Osteoblast (primary cell): ENCODE data around the gene HDAC5. TPM values are rescaled to one million over a fixed set of nuclear protein-coding genes. Genes with fewer than 3 reads are reported as not detected.
A peak's percentile ranks its signal among the peaks of the same experiment; 100 is the strongest.
"Not testable (repeated sequence)": the region's sequence is repeated elsewhere in the genome, so short reads cannot be mapped to it uniquely, and the experiment has no call there.

ENCODE experiments used
- DNase-seq: peaks from one replicate; pipeline ENCODE4 v3.0.0; 2011; ENCODE audit warnings: low spot score, mixed read lengths; ENCODE audit not compliant: insufficient read length; ENCODE audit errors: missing footprints
- H2AFZ ChIP-seq: 2 replicates; pipeline ENCODE4 v1.6.0; 2011; ENCODE audit warnings: mild to moderate bottlenecking, low read length
- H3K27ac ChIP-seq: 2 replicates; pipeline ENCODE4 v1.5.1; 2011; ENCODE audit warnings: mild to moderate bottlenecking, low read depth, low read length, moderate library complexity
- H3K27me3 ChIP-seq: 2 replicates; pipeline ENCODE4 v1.6.0; 2012; ENCODE audit warnings: mild to moderate bottlenecking, control low read depth, inconsistent platforms, low read length, moderate library complexity; ENCODE audit not compliant: insufficient read depth
- H3K36me3 ChIP-seq: 2 replicates; pipeline ENCODE4 v1.5.1; 2011; ENCODE audit warnings: mild to moderate bottlenecking, low read length, control low read depth, moderate library complexity; ENCODE audit not compliant: insufficient read depth
- H3K4me1 ChIP-seq: 2 replicates; pipeline ENCODE4 v1.5.1; 2011; ENCODE audit warnings: mild to moderate bottlenecking, low read length, control low read depth, moderate library complexity; ENCODE audit not compliant: insufficient read depth
- H3K4me2 ChIP-seq: 2 replicates; pipeline ENCODE4 v1.6.0; 2011; ENCODE audit warnings: mild to moderate bottlenecking, low read length; ENCODE audit not compliant: insufficient read depth
- H3K4me3 ChIP-seq: fragments of 200-600 bp; sonication (generic); 3 replicates; pipeline ENCODE4 v1.5.1; 2012; ENCODE audit warnings: mild to moderate bottlenecking, low read length, inconsistent platforms; ENCODE audit not compliant: insufficient read depth
- H3K79me2 ChIP-seq: 2 replicates; pipeline ENCODE4 v1.6.0; 2012; ENCODE audit warnings: mild to moderate bottlenecking, low read length, control low read depth, inconsistent platforms; ENCODE audit not compliant: insufficient read depth
- H3K9me3 ChIP-seq: 2 replicates; pipeline ENCODE4 v1.5.1; 2011; ENCODE audit warnings: low read depth, low read length, control low read depth
- H4K20me1 ChIP-seq: 2 replicates; pipeline ENCODE4 v1.6.0; 2012; ENCODE audit warnings: mild to moderate bottlenecking, low read length, control low read depth; ENCODE audit not compliant: insufficient read depth
- total RNA-seq: library from RNA; depleted of rRNA; stranded (reverse); fragments of >200 nt; gene quantifications from 2 replicates; pipeline ENCODE4 v1.2.3, GENCODE V29; 2012
- TF ChIP-seq, protein P1 (sequence below): IDR thresholded peaks from 2 replicates; pipeline ENCODE4 v1.5.1; 2011; ENCODE audit warnings: mild to moderate bottlenecking, low read depth, low read length, moderate library complexity; ENCODE audit errors: extremely low read depth

HDAC5 gene
- total RNA-seq, 1 donor: 85.4 TPM

DNA sequence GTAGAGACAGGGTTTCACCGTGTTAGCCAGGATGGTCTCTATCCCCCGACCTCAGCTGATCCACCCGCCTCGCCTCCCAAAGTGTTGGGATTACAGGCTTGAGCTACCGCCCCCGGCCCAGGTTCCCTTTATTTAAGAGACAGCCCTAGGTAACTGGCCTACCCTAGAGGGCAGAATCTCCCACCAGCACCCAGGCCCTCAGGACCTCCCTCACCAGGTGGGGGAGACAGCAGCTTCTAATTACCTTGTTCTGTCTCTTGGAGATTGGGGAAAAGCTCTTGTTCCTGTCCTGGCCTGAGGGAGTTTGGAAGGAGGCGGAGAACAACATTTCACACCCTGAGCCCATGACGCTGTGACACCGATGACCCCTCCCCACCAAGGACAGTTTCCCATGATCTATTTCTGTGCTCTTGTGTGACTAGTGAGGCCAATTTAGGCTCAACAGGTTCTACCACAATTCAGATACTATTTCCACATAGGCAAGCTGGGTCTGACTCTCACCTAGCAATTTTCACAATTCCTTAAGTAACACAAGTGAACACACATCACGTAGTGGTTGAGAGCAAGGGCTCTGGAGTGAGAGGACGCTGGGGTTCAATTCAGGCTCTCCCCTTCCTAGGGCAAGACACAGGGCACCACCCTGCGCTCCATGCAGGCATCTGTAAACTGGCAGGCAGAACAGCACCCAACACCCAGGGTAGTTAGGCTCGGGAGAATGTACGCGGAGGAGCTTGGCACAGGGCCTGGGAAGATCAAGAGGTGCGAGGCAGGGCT lies 20.4 kb downstream of the HDAC5 start:
- no peak overlapping the region for H3K27ac ChIP-seq
- no peak for DNase-seq
- peaks cover 16% of the 10 kb centered on the region for H4K20me1 ChIP-seq
- H3K9me3 ChIP-seq: no peaks in the 10 kb centered on the region
- H3K4me2 ChIP-seq: no peak overlapping the region
- no peaks in the 10 kb centered on the region for H3K27me3 ChIP-seq
- peaks cover 63% of the 10 kb centered on the region for H3K79me2 ChIP-seq
- no peak overlapping the region for H2AFZ ChIP-seq
- H3K4me1 ChIP-seq: peaks cover 10% of the 10 kb centered on the region
- H3K36me3 ChIP-seq: no peaks in the 10 kb centered on the region
- no peak overlapping the region for H3K4me3 ChIP-seq
- TF ChIP-seq, protein P1, sequence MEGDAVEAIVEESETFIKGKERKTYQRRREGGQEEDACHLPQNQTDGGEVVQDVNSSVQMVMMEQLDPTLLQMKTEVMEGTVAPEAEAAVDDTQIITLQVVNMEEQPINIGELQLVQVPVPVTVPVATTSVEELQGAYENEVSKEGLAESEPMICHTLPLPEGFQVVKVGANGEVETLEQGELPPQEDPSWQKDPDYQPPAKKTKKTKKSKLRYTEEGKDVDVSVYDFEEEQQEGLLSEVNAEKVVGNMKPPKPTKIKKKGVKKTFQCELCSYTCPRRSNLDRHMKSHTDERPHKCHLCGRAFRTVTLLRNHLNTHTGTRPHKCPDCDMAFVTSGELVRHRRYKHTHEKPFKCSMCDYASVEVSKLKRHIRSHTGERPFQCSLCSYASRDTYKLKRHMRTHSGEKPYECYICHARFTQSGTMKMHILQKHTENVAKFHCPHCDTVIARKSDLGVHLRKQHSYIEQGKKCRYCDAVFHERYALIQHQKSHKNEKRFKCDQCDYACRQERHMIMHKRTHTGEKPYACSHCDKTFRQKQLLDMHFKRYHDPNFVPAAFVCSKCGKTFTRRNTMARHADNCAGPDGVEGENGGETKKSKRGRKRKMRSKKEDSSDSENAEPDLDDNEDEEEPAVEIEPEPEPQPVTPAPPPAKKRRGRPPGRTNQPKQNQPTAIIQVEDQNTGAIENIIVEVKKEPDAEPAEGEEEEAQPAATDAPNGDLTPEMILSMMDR: no peak

DNA sequence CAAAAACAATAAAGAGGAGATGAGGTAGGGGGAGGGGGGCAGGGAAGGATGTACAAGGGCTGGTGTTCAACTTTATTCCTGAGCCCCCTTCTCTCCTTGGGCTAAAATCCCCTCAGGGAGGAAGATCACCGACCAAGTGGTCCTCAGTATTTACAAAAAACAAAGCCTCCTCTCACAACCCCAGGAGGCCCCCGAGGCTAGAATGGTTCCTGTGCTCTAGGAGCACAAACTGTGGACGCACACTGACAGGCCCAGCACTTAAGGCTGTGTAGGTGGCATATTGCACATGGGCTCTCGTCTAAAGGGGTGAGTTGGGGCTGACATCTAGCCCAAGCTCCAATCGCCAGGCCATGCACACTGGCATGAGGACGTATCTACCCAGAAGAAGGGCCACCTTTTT lies 21.6 kb downstream of the HDAC5 start:
- H3K36me3 ChIP-seq, H3K27ac ChIP-seq, H2AFZ ChIP-seq, H3K9me3 ChIP-seq, H3K4me3 ChIP-seq, H3K4me2 ChIP-seq, DNase-seq, H3K27me3 ChIP-seq: not testable (repeated sequence)
- Histone ChIP-seq H3K79me2 (peaks cover 65% of the 10 kb centered on the region), H4K20me1 (peaks cover 12% of the 10 kb centered on the region), H3K4me1 (peaks cover 14% of the 10 kb centered on the region)

DNA sequence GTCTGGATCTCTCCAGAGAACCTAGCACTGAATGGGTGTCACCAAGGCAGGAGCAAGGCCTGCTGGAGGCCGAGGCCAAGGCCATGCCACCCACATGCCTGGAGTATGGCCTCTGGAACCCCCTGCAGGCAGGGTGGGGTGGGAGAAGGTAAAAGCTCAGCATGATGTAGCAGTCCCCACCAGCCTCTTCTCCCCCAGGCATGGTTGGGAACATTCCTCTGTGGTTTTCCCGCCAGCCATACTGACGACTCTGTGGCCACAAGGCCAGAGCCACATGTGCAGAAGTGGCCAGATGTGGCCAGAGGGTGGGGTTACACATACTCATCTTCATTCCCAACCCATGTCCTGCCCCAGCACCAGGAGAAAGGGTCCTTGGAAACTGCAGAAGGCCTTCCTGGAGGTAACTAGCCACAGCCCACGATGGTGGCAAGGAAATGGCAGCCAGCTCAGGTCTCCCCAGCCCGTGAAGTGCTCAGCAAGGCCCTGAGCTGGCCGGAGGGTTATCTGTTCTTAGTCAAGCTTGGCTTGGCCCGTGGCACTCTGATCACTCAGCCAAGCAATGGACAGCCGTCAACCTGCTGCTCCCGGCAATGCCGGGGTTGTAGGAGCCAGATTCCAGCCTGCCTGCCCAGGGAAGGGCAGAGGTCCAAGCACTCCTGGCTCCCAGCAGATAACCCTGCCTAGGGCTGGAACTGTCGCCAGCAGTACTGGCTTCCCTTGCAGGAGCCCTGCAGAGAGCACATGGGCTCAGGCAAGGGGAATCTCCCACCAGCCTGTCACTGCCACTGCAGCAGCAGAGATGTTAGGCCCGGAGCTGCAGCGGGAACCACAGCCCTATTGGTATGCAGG lies 26.1 kb downstream of the HDAC5 start:
- peaks cover 28% of the 10 kb centered on the region for H3K4me1 ChIP-seq
- H4K20me1 ChIP-seq: no peaks in the 10 kb centered on the region
- TF ChIP-seq, protein P1: no peak
- no peaks in the 10 kb centered on the region for H3K9me3 ChIP-seq
- H3K79me2 ChIP-seq: peaks cover 34% of the 10 kb centered on the region
- H2AFZ ChIP-seq: peak overlapping the region; percentile 9
- H3K36me3 ChIP-seq: no peaks in the 10 kb centered on the region
- H3K27me3 ChIP-seq: no peaks in the 10 kb centered on the region
- DNase-seq: peak; percentile 46
- peak overlapping the region; percentile 84 for H3K27ac ChIP-seq
- no peak overlapping the region for H3K4me3 ChIP-seq
- no peak overlapping the region for H3K4me2 ChIP-seq

DNA sequence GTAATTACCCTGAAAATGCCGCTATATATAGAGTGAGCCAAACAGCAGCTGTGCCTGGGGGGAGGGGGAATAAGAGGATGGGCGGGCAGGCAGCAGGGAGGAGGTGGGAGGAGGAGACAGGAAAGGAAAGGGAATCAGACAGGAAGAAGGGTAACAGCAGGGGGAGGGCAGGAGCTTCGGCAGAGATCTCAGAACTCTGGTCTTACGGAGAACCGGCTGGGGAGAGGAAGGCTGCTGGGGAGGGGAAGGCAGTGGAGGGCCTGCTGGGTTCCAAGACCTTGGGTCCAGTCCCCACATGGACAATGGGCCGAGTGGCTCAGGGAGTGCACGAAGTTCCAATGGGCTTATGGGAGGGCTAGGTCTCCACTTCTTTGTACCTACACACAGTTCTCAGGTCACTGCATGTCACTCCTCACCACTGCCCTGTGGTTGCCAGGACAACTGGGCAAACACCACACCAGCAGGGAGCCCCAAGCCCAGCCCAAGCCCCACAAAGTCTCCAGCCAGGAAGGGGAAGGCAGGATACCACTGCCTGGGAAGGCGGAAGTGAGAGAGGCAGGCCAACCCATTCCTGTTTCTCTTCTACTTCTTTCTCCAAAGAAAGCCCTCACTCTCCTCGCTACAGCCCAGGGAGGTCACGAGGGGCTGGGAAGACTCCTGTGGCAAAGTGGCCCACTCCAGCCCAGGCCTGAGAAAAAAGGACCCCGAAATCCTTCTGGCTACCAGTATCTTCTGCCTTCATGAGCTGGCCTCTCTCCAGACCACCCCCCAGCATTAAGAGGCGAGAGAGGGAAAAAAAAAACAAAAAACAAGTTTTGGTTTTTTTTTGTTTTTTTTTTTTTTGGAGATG lies 27.6 kb downstream of the HDAC5 start:
- Histone ChIP-seq H3K36me3 (peaks cover 9% of the 10 kb centered on the region), H4K20me1 (no peaks in the 10 kb centered on the region), H3K27ac (peak overlapping the region; percentile 84), H3K27me3 (no peaks in the 10 kb centered on the region), H3K79me2 (peaks cover 25% of the 10 kb centered on the region), H3K9me3 (no peaks in the 10 kb centered on the region), H3K4me1 (peaks cover 24% of the 10 kb centered on the region), H2AFZ (peak overlapping the region; percentile 43), H3K4me2 (peak overlapping the region; percentile 69), H3K4me3 (peak overlapping the region; percentile 47)
- peak; percentile 96 for DNase-seq
- TF ChIP-seq, protein P1: no peak
